Loucy (cell line): ENCODE results near the gene WDR46.

Source experiments
- CTCF ChIP-seq: fragments of 200-600 bp; sonication (generic); conservative IDR thresholded peaks from 2 replicates; pipeline ENCODE4 v1.5.1; 2014; ENCODE audit warnings: mild to moderate bottlenecking, antibody characterized with exemption, low read length
- EZH2phosphoT487 ChIP-seq: fragments of 200-600 bp; IDR thresholded peaks from 2 replicates; pipeline ENCODE4 v1.6.1; 2018; ENCODE audit warnings: antibody characterized with exemption, mild to moderate bottlenecking, moderate library complexity, borderline replicate concordance

- peak; percentile 9; the same call in 1 of the 2 replicates for TF ChIP-seq CTCF
- TF ChIP-seq EZH2phosphoT487 = no peak
These were observed 11.2 kb downstream of the WDR46 start for GRCh38 chr6:33277663-33278391.
